Fibroblast of lung (primary cell): Measurements from ENCODE around the gene SBF2.

Experiments
- CTCF ChIP-seq, 2 donors: IDR thresholded peaks in 1 of 2; conservative IDR thresholded peaks in 1 of 2; 1 replicate in 1 of 2; 2 replicates in 1 of 2; pipeline ENCODE4 v1.5.1; 2011 to 2012; ENCODE audit warnings: low read length in 2 of 2, control low read depth in 1 of 2, inconsistent platforms in 1 of 2, low read depth in 1 of 2, mild to moderate bottlenecking in 1 of 2
- EZH2 ChIP-seq: IDR thresholded peaks from 2 replicates; pipeline ENCODE4 v1.5.1; 2012; ENCODE audit warnings: low read length, control low read depth, mild to moderate bottlenecking; ENCODE audit errors: missing control alignments

- no peak for TF ChIP-seq CTCF (conservative IDR thresholded peaks at IDR 0.05 in 1 of 2, IDR thresholded peaks at IDR 0.05 in 1 of 2; ENCODE audit: low read depth in 1 of 2, low read length in 2 of 2)
- TF ChIP-seq EZH2, result no peak
These were observed 11.9 kb downstream of the SBF2 start for GRCh38 chr11:10282117-10282516.
